Effector CD8-positive, alpha-beta T cell (primary cell): ENCODE measurements around the gene PXDN.

Experiments used
- DNase-seq: peaks from one replicate; lab custom pipeline; 2025; lab: John Stamatoyannopoulos, UW

The PXDN gene

DNA sequence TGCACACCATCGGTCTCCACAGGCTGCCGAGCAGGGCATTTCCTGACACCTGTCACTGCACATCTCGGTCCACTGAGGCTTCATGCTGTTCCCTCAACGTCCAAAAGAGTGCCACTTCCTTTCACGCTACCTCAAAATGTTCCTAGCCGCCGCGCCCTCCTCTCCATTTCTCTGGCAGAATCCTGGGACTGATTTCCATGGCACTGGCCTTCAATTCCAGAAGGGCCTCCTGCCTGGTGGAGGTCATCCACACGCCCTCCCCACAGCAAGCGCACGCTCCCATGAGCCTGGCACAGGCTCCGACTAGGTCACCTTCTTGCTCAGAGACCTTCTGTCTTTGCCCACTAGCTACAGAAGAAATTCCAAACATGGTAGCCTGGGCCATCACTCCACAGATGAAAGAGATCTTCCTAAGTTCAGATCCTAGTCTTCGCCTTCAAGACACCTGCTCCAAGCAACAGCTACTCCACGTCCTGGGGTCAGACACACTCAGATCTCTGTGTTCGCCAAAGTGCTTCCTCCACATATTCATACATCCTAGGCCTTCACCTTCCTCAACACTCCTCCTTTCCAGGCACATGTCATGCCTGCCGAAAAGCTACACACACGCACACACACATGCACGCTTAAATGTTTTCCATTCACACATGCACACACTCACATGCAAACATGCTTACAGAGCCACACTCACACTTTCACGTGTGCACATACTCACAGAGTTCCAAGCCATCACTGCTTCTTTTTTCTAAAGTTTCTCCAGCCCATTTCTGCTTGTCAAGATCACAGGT is 94.0 kb downstream of the PXDN start:
- DNase-seq: no peak

DNA sequence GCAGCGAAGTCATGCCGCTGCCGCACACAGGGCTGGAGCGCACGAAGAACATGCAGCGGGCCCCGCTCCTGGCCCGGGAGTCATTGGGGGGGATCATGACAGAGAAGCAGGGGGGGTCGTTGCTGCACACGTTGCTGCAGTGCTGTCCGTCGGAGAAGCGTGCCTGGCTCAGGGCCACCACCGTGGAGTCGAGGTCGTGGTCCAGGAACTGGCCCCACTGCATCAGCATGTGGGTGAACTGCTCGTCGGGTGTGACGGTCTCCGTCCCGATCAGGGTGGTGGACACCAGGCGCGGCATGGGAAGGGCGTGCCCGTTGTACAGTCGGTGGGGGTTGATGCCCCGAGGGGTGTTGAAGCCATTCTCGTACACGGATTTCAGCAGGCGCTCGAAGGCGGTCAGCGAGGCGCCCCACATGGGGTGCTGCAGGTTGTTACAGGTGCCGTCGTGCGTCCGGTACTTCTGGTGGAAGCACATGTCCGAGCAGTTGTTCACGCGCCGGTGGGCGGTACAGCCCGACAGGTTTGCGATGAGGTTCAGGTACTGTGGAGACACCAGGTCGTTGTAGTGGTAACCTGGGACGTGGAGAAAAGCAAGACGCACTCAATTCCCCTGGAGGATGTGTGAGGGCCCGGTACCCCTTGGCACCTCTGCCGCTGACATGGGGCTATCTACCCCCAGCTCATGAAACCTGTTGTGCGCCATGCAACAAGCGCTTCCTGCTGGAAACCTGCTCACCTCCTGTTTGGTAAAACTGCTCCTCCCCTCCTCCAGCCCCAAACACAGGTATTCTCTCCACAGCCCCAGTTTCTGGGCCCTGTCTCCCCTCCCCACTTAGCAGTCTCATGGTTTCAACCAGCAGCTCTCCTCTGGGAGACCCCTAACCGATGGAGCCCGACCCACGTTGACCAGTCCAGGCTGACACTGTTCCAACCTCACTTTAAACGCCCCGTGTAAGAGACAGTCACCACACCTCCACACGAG is 94.9 kb downstream of the PXDN start:
- DNase-seq: no peak

DNA sequence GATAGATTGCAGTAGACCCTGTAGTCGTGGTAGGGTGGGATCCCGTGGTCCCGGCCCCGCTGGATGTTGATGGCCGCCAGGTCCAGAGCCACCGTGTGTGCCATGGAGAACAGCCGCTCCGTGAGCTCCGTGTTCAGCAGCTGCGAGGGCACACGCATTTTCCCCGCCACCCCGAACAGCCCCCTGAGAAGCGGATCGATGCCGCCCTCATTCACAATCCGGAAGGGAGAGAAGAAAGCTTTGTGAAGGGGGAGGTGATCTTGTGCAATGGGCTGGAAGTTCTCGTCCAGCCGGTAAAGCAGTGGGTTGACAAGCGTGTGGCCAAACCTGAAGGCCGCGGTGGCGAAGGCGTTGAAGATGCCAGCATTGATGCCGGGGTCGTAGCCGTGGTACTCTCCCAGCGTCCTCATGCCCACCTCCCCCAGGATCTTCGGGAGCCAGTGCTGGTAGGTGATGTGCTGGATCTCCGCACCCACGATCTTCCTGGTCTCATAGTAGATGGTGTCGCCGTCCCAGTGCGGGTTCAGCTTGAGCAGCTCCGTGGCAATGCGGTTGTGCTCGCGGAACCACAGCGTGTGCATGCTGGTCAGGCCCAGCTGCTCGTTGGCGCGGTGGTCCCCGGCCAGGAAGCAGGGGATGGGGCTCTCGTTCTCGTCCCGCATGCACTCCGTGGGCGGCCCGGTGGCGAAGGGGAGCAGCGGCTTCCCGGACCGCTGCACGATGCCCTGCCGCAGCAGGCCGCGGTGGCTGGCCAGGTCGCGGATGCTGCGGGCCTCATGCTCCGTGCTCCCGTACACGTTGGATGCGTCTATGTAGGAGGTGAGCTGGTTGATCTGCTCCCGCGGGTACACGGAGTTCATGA is 95.8 kb downstream of the PXDN start:
- no peak for DNase-seq

DNA sequence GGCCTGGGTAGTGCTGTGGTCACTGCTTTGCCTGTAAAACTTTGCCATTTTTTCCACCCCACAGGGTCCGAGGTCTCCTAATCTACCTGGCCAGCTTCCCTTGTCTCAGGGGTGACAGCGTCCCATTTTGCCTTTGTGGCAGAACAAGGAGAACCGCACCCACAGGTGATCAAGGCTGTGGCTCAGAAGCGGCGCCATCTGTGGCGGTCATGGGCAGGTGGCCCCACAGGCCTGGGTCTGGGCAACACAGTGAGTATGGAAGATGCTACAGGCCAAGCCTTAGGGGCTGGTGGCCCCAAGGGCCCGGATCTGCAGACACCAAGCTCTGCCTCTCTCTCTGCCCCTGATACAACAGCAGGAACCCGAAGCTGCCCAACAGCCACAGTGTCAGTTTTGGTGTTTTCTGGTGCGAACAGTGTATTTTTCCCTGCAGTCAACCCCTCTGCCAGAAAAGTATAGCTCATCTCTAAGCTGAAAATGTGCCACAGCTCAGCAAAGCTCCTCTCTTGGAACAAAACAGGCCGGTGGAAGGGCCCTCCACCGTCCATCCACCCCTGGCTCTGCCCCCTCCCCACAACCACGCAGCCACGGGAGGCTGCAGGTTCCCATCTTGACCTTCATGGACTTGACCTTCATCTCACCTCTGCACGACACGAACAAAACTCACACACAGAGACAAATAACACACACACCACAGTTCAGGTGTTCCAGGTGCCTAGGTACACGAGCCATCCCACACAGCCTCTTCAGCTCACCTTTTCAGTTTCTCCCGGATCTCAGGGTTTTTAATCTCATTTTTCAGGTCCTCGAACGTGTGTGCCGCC is 96.7 kb downstream of the PXDN start:
- DNase-seq: no peak

DNA sequence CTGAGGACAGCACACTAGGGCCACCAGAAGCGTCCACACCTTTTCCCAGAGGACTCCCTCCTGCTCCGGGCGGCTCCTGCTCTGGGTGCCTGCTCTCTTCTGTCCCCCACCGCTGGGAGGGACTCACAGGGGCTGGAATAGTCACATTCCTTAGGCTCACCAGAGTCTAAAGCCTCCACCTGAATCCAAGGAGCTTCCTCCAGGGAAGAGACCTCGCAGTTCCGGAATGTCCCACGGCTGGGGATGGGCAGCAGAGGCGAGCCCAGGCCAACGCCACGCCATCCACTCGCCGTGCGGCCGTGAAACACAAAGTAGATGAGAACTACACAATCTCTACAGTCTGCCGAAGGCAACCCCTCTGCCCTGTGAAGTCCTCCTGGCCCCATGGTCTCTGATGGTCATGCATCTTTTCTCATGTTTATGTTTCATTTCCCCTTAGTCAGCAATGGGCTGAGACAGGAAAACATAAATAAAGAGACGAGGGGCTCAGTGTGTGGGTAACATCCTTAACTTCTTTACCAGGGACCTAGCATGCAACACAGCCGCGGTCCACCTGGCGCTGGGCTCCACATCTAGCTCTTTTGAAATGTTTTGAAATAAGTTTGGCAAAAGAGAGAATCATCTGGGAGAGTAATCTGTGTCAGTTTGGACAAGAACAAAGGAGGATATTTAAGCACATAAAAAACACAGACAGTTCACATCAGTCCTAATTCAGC is 98.4 kb downstream of the PXDN start:
- DNase-seq: no peak

DNA sequence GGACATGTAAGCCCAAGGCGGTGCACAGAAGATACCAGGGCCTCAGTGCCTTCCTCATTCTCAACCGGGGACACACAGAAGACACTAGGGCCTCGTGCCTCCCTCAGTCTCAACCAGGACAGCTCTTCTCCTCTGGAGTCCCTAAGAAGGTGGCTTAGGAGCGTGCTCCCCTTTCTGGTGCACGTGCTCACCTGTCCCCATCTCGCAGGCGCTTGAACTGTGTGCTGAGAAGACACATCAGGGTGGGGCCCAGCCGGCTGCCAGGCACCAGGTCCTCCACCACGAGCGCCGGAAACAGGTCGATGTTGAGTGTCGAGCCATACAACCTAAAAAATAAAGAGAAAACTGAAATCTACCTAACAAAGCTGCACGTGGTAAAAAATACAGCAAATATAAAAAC is 99.9 kb downstream of the PXDN start:
- DNase-seq: no peak

DNA sequence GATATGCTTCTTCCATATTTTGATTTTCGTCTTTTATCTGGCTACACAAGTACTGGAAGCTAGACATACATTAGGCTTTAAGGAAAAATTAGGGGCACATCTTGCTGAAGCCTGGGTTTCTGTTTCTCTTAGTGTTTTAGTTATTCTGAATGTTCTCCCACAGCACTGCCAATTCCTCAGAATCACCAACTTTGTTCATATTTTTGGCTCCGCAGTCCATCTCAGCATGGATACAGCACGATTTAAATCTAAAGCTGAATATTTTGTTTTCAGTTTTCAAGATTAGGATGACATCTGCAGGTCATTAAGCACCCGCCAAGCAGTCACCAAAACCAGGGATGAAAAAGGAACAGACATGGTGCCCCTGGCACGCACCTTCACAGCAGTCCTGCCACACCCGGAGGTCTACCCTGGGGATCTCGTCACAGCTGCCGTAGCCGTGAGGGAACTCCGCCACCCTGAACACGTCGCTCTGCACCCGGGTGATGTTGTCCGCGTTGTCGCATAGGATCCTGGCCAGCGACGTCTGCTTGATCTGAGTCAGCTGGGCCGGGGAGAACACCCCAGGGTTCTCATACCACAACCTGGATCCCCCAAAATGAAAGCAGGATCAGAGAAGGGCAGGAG is 101.2 kb downstream of the PXDN start:
- DNase-seq: no peak

DNA sequence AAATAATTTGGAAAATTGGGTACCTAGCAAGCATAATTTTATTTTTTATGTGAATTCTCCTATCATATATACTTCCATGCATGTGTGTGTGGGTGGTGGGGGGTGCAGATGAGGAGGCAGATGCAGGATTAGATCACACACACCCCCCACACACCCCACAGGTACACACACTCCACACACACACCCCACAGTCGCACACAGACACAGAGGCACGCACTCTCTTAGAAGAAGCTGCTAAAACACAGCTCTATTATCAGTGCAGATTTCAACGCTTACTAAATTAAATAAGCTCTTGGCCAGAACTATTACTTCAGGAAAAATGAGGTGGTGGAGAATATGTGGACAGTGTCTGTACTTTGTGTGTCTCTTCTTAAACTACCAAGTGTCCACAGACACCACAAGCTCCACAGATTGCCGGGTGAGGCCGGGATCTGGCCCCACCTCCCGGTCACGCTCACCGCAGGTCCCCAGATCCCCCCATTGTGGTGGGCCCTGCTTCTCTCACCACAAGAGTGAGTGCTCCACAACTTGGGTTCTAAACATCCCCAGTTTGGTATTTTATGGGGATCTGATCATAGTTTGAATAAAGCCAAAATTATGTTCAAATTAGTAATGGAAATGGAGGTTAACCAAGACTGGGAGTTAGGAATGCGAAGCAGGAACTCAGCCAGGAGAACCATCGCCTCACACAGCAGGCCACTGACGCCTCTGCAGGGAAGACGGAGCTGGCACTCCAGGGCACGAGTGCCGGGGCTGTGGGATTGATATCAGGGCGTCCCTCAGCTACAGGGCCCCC is 102.1 kb downstream of the PXDN start:
- no peak for DNase-seq

DNA sequence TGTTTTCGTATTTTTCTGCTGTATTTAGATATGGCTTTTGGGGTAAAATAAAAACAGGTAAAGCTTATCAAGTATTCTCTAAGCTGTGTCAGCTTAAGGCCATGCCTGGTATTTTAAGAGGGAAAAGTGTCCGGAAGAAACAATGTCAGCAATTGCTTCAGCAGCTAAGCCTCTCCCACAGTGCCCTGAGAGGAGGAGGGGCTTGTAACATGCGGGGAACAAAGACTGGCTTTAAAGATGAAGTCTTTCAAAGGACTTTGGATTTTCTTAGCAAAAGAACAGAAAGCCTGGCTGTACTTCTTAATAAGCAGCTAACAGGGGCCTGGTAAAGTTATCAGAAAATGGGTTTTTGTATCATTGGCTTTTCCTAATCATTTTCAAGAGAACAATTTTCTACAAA is 102.8 kb downstream of the PXDN start:
- no peak for DNase-seq

DNA sequence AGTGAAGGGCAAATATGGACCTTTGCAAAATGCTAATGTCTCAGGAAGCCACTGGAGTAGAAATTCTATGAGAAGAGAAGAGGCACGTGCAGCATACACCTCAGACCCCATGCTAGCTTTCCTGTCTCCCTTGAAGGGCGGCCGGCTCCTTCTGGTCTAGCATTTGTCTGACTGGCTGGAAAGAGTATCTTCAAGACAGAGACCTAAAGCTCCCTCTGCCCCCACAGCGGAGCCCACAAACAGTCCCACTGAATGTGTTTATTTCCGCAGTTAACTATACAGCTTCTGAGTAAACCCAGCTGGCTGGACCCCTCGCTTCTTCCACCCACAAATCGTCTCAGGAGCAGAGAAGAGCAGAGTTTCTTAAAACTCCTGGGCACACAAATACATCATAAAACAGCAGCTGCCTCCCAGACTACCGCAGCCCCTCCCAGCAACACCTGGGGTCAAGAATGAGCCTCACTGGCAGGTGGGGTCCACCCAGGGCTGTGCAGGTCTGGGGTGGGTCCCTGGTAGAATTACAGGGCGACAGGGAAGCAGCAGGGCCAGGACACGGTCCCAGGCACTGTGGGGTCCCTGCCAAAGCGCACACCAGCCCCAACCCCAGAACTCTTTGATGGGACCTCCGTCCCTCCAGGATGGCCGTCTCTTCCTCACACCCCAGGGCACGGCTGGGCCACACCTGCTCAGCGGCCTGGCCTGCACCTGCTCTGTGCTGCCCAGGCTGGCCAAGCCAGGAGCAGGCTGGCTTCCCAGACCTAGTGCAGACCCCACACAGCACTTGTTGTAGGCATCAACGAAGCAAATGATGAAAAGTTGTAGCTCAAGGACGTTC is 103.8 kb downstream of the PXDN start:
- DNase-seq: no peak

DNA sequence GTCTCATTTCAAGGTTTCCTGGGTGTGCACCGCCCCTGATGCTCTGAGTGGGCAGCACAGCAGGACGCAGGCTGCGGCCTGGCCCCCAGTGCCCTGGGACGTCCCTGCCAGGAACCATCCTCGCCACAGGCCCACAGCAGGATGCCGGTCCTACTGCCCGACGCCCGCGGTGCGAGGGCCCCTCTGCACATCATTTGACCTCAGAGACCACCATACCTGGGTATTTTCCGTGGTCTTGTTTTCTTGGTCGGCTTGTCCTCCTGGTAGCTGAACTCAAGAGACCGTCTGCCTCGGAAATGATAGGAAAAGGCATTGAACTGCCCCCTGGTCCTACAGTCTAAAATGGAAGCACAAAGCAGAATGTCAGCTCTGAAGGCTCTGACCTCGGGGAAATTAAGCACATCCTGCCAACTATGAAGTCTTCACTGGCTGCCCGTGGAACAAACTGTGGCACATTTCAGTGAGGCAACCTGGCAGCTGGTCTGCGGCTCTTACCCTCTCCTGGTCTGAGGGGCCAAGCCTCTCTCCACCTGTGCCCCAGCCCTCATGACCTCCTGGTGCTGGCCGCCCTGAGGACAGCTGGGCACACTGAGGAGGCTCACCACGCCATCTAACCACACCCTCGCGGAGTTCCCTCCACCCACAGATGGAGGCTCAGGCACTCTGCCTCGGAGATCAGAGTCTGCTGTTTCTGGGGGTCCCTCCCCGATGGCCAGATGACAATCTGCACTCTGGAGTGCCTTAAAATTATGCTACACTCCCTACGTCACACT is 105.0 kb downstream of the PXDN start:
- DNase-seq: no peak

DNA sequence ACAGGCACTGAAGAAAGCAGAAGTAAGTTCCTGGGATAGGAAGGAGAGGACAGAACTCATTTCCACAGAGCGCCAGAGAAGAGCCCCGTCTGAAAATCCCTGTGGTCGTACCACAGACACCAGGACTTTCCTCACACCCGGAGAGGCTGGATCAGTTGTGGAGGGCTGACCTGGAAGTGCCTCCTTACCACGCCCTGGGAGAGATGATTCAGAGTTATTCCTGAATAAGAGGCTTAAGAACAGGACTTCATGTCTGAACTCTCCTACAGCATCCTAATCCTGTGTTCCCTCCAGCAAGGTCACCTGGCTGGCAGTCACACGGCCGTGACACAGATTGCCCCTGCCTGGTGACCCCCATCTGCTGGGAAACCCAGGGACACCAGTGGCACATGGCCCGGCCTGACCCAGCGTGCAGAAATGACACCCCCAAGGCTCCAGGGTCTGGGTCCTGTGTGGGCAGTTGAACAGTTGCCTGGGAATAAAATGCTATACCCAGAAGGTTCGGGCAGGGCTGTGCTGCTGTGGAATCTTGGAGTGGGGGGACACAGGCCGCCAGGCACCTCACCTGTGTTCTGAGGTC is 105.9 kb downstream of the PXDN start:
- DNase-seq: no peak

DNA sequence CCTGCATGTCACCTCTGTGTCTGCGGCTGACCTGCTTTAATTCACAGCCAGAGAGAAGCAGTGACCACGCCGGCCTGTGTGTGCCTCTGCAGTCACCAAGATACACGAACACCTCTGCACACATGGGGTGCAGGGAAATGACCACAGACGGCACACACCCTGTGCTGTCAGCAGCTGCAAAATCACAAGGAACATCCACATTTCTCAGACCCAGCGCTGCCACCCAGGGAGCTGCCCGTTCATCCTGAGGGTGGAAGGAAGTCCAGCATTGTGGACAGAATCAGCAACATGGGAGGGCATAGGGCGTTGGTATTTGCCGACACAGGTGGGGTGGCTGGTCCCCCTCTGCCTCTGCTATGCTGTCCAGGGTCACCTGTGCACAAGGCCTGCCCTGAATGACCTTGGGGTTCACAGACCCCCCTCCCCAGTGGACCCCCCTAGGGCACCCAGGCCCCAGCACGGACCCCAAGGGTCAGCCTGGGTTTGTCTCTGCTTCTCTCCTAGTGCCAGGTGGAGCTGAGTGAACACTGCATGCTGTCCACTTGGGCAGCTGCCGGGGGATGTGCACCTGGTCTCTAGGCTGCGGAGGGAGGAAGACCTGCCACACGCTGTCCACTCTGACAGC is 107.4 kb downstream of the PXDN start:
- DNase-seq: no peak

DNA sequence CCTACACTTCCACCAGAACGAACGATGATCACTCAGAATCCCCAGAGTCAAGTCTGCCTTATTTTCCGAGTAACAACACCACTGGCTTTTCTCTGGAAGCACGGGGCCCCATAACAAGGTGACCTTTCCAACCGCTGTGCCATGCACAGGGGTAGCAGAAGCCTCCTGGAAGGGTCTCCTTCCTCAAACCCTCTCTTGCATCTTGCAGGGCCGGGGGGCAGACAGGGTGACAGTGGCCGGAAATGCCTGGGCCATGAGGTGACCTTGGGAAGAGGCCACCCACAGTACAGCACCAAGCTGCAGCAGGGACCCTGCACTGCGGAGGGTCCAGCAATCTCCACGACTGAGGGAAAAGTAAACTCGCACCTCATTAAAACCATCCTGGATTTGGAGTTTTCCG is 108.5 kb downstream of the PXDN start:
- no peak for DNase-seq

DNA sequence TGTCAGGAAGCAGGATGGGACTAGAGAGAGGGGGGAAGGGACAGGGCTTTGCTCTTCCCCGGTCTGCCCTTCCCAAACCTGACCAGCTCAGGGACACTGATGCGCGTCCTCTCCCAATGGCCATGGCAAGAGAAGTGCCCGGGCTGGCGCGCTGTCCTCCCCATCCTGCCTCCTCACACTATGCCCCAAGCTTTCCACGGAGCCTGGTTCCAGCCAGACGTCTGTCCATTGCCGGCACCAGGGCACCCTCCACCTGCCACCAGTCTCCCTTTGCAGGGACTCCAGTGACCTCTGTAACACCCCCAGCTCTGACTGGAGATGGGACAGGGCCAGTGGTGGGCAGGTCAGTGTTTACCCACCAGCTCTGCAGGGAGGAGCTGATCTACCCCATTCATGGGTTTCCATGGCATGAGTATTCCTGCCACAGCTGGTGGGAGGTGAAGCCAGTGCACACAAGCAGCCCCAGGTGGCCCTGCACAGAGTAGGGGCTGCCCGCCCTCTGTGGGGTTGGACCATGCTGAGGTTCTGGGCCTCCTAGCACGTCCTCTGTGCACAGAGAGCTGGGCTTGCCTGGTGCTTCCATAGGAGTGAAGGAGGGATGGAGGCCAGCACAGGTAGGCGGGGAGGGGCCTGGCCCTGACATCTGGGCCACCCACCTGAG is 109.5 kb downstream of the PXDN start:
- DNase-seq: no peak

DNA sequence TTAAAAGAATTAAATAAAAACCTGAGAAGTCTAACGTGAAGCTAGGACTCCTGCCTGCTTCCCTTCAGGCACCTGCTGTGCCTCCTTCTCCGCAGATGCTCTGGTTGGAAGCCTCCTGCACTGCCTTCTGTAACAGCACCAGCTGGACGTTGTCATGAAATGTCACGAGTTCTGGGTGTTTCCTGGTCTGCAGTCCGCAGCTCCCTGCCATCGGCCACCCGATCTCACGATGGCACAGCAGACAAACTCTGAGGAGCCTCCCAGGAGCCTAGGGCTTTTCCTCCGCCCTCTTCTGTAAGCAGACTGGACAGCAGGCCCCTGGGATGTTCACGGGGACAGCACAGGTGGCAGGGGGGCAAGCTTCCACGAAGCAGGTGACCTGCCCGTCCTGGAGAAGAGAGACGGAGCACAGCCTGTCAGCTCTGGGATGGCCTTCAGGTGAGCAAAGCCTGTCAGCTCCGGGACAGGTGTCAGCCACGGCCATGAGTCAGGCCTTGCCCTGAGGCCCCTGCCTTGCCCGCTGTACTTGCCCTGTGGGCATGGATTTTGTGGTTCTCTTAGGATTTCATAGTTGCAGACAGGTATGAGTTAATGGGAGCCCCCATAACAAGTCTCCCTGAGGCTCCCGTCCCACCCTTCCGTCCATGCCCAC is 110.3 kb downstream of the PXDN start:
- no peak for DNase-seq
